ENCODE results near the gene PPP2R1B. TPM values are rescaled to one million over a fixed set of nuclear protein-coding genes. Genes with fewer than 3 reads are reported as not detected.

PPP2R1B gene
- total and polyA plus RNA-seq, 2 of the 8 experiments (the other 6 are each of a cell fraction or from before 2014, with no cell fraction given), result 25.8 to 87.0 TPM

DNA sequence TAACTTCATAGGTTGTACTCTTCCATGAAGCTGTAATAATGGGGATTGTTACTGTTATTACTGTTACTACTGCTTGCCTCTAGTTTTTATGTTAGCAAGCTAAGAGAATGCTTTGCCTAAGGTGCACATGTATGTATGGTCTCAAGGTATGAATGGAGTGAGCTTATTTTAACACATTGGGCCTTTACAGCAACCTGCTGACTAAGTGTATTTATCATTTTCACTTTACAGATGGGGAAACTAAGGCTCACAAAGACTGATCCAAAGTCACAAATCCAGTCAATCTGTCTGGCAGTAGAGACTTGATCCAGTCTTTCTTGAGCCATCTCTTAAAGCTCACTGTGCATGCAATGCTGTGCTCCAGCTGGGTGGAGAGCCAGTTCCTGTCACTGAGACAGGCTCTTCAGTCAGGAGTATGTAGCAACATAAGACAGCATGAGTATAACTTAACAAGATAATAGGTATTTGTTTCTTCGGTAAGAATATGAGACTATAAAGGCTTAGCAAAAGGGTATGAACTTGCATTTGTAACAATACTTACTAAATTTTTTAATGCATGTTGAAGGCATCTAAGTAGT, 66.5 kb downstream of the PPP2R1B start:
- H3K23me2 ChIP-seq (ENCODE audit: low read depth, low read length), result no peaks in the 10 kb centered on the region
- no peak overlapping the region for H3K4ac ChIP-seq (replicated peaks; ENCODE audit: insufficient read length, low read depth, low read length)
- no peak overlapping the region for H2BK12ac ChIP-seq (ENCODE audit: low read depth, low read length)
- H4K5ac ChIP-seq (ENCODE audit: insufficient read length, low read depth, low read length), result no peak overlapping the region
- no peaks in the 10 kb centered on the region for H3K79me1 ChIP-seq (ENCODE audit: low read depth, low read length)
- H2BK120ac ChIP-seq (replicated peaks; ENCODE audit: low read depth, low read length), result no peak overlapping the region
- H4K20me1 ChIP-seq (replicated peaks in 1 of 2; ENCODE audit: control insufficient read depth in 1 of 2, insufficient read depth in 2 of 2, low read length in 2 of 2), result no peaks in the 10 kb centered on the region
- no peaks in the 10 kb centered on the region for H3K79me2 ChIP-seq (ENCODE audit: control insufficient read depth in 1 of 2, insufficient read depth in 2 of 2, low read length in 2 of 2)
- FAIRE-seq, result no peak
- no peak overlapping the region for H2BK20ac ChIP-seq (ENCODE audit: low read length)
- H3K56ac ChIP-seq (replicated peaks; ENCODE audit: insufficient read length, low read depth, low read length), result no peak overlapping the region
- H4K91ac ChIP-seq (replicated peaks; ENCODE audit: insufficient read length, low read length), result no peak overlapping the region
- H3K36me3 ChIP-seq (ENCODE audit: control insufficient read depth in 2 of 4, insufficient read depth in 4 of 4, low read length in 3 of 4), result peaks cover 0 to 3% (median 0%) of the 10 kb centered on the region in 4 experiments; a peak in 1 of 8 replicates
- H3K27me3 ChIP-seq (replicated peaks in 1 of 4; ENCODE audit: control insufficient read depth in 3 of 4, extremely low read depth in 1 of 4, insufficient read depth in 3 of 4, low read length in 3 of 4), result no peaks in the 10 kb centered on the region
- no peak overlapping the region for H2AK5ac ChIP-seq (ENCODE audit: low read depth, low read length)
- POLR2A ChIA-PET (ENCODE audit: partially characterized antibody), result no interaction called here
- no peak overlapping the region for H3K4me3 ChIP-seq (ENCODE audit: extremely low read depth in 1 of 4, insufficient read depth in 2 of 4, low read depth in 3 of 4, low read length in 4 of 4)
- 87% methylated on average over 1 of the region's 1 CpG; no CpG with 5 or more reads in 1 of the 2 experiments for WGBS, 2 experiments (ENCODE audit: extremely low coverage in 1 of 2, insufficient coverage in 1 of 2, insufficient read length in 1 of 2, insufficient replicate concordance in 2 of 2, low coverage in 1 of 2, low lambda C conversion rate in 2 of 2, missing lambda C conversion rate in 1 of 2)
- CTCF ChIA-PET (ENCODE audit: partially characterized antibody), result interaction anchor here (0.7 to 2.3 kb wide), 8 partner anchors 9 to 118 kb away, joined by 3 to 6 read pairs (median 3); no protein-coding TSS in a partner anchor
- H4K8ac ChIP-seq (ENCODE audit: extremely low read depth, insufficient read depth, low read length), result no peak overlapping the region
- H3K23ac ChIP-seq (ENCODE audit: insufficient read length), result no peak overlapping the region
- no peak overlapping the region for H3K9ac ChIP-seq (replicated peaks in 1 of 4; ENCODE audit: extremely low read depth in 1 of 4, low read depth in 3 of 4, low read length in 3 of 4)
- H3K4me2 ChIP-seq (ENCODE audit: insufficient read depth in 1 of 2, low read depth in 2 of 2, low read length in 2 of 2), result no peak overlapping the region
- no peak overlapping the region for H2BK15ac ChIP-seq (ENCODE audit: low read length)
- H3K4me1 ChIP-seq (replicated peaks in 1 of 4; ENCODE audit: control insufficient read depth in 3 of 4, insufficient read depth in 4 of 4, low read length in 3 of 4), result peaks cover 0 to 4% (median 3%) of the 10 kb centered on the region in 4 experiments; a peak in 2 of 7 replicates
- H3K14ac ChIP-seq (ENCODE audit: insufficient read length), result no peak overlapping the region
- no peak overlapping the region for H2BK5ac ChIP-seq (ENCODE audit: low read depth, low read length)
- H3K9me3 ChIP-seq (ENCODE audit: insufficient read depth in 2 of 2, low read depth in 1 of 2, low read length in 1 of 2), result no peaks in the 10 kb centered on the region
- H2AFZ ChIP-seq (ENCODE audit: low read length), result no peak overlapping the region
- DNase-seq (ENCODE audit: low read depth in 1 of 2, low spot score in 2 of 2), result no peak
- H3K27ac ChIP-seq (ENCODE audit: low read depth, low read length), result no peak overlapping the region
- no peak overlapping the region for H3K18ac ChIP-seq (ENCODE audit: extremely low read depth, low read length)
- TF ChIP-seq RFX5 (IDR thresholded peaks at IDR 0.05; ENCODE audit: borderline replicate concordance, low read depth, low read length) (no peak), SIRT6 (IDR thresholded peaks at IDR 0.05; ENCODE audit: low read length) (no peak), EZH2 (IDR thresholded peaks at IDR 0.05; ENCODE audit: low read depth, low read length, severe bottlenecking) (no peak), CHD2 (IDR thresholded peaks at IDR 0.05; ENCODE audit: low read length) (no peak), RNF2 (IDR thresholded peaks at IDR 0.05; ENCODE audit: borderline replicate concordance, low read depth, low read length, missing control alignments, poor library complexity, severe bottlenecking) (no peak), SP2 (IDR thresholded peaks at IDR 0.05; ENCODE audit: low read length) (no peak), KDM5A (IDR thresholded peaks at IDR 0.05; ENCODE audit: low read length) (no peak), SIN3A (conservative IDR thresholded peaks at IDR 0.05 in 1 of 2, IDR thresholded peaks at IDR 0.05 in 1 of 2; ENCODE audit: low read depth in 1 of 2, low read length in 2 of 2) (no peak), SUZ12 (IDR thresholded peaks at IDR 0.05; ENCODE audit: low read length) (no peak), CREB1 (IDR thresholded peaks at IDR 0.05) (no peak), CBX8 (IDR thresholded peaks at IDR 0.05; ENCODE audit: borderline replicate concordance, low read depth, low read length) (no peak), JUN (IDR thresholded peaks at IDR 0.05; ENCODE audit: low read depth, low read length) (no peak)
- TF ChIP-seq, protein P1, sequence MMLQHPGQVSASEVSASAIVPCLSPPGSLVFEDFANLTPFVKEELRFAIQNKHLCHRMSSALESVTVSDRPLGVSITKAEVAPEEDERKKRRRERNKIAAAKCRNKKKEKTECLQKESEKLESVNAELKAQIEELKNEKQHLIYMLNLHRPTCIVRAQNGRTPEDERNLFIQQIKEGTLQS (IDR thresholded peaks at IDR 0.05; ENCODE audit: insufficient read depth, low read depth, low read length), result no peak

Measured in H1 (cell line).